GM20431 (cell line): ENCODE data around the gene COX8C.
"Not testable (repeated sequence)": the region's sequence is repeated elsewhere in the genome, so short reads cannot be mapped to it uniquely, and the experiment has no call there.

ENCODE experiments used
- in situ Hi-C: fragments of 300-500 bp; cut with MseI, MboI; formaldehyde crosslinking; loops from one replicate; pipeline ENCODE4 v1.15.0; 2020; ENCODE audit warnings: low sequenced_read_pairs; ENCODE audit not compliant: unreplicated experiment

Gene COX8C

DNA sequence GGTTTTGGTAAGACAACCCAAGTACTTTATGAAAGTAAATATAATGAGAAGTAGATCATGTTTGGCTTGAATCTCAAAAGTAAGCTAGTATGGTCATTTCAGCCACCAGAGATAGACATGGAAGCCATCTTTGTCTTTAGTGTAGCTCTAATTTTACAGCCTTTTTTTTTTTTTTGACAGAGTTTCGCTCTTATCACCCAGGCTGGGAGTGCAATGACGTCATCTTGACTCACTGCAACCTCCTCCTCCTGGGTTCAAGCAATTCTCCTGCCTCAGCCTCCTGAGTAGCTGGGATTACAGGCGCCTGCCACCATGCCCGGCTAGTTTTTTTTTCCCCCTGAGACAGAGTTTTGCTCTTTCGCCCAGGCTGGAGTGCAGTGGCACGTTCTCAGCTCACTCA, 7.9 kb downstream of the COX8C start:
- in situ Hi-C loops = not testable (repeated sequence)

- in situ Hi-C loops = no loop called here
These were observed 22.2 kb downstream of the COX8C start for GRCh38 chr14:93368996-93369712.

- in situ Hi-C loops = no loop called here
These were observed 22.8 kb downstream of the COX8C start for GRCh38 chr14:93369713-93370266.

- in situ Hi-C loops = no loop called here
These were observed 28.7 kb downstream of the COX8C start for GRCh38 chr14:93375673-93376156.

- in situ Hi-C loops = no loop called here
These were observed 32.8 kb downstream of the COX8C start for GRCh38 chr14:93379831-93380230.

GRCh38 chr14:93381644-93382043, 34.7 kb downstream of the COX8C start:
- in situ Hi-C loops = no loop called here

DNA sequence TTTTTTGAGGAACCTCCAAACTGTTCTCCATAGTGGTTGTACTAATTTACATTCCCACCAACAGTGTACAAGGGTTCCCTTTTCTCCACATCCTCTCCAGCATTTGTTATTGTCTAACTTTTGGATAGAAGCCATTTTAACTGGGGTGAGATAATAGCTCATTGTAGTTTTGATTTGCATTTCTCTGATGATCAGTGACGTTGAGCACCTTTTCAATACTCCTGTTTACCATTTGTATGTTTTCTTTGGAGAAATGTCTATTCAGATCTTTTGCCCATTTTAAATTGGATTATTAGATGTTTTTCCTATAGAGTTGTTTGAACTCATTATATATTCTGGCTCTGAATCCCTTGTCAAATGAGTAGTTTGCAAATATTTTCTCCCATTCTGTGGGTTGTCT, 37.3 kb downstream of the COX8C start:
- in situ Hi-C loops = not testable (repeated sequence)

DNA sequence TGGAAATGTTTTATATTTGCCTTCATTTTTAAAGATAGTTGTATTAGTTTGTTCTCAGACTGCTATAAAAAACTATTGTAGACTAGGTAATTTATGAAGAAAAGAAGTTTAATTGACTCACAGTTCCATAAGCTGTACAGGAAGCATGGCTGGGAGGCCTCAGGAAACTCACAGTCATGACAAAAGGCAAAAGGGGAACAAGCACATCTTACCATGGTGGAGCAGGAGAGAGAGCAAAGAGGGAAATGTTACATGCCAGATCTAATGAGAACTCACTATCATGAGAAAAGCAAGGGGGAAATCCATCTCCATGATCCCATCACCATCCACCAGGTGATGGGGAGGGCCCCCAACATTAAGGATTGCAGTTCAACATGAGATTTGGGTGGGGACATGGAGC, 48.2 kb downstream of the COX8C start:
- in situ Hi-C loops = no loop called here

DNA sequence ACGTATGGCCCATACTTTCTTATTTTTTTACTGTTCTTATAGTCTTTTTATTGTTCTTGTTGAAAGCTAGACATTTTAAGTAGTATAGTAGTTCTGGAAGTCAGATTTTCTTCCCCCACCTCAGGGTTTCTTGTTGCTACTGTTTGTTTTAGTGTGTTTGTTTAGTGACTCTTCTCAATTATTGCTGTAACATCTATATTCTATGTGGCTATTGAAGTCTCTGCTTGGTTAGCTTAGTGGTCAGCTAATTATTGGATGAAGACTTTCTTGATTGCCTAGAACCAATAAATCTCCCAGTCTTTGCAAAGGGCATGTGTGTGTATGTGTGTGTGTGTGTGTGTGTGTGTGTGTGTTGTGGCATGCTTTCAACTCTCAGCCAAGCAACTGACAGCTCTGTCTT, 49.5 kb downstream of the COX8C start:
- in situ Hi-C loops = no loop called here
